RCC 7860 (cell line): ENCODE measurements around the gene RAG1.

Experiments used
- DNase-seq: peaks from one replicate; pipeline ENCODE4 v3.0.0-alpha.2; 2015; ENCODE audit warnings: low spot score
- FAIRE-seq: peaks from 2 replicates; lab custom pipeline; 2012; peaks lifted over from hg19 to GRCh38; lab: Jason Lieb, UNC

The RAG1 gene

DNA sequence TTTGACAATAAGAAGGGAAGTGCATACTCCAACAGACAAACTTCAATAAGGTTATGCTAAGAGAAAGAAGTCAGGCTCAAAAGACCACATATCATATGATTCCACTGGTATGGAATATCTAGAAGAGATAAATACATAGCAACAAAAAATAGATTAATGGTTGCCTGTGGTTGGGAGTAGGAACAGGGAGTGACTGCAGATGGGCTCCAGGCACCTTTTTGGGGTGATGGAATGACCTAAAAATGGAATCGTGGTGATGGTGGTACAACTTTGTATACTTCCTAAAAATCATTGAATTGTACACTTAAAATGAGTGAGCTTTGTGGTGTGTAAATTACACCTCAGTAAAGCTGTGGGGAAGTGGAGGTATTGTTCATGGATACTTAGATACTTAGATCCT, 59.2 kb downstream of the RAG1 start:
- no peak for DNase-seq
- FAIRE-seq = no peak

DNA sequence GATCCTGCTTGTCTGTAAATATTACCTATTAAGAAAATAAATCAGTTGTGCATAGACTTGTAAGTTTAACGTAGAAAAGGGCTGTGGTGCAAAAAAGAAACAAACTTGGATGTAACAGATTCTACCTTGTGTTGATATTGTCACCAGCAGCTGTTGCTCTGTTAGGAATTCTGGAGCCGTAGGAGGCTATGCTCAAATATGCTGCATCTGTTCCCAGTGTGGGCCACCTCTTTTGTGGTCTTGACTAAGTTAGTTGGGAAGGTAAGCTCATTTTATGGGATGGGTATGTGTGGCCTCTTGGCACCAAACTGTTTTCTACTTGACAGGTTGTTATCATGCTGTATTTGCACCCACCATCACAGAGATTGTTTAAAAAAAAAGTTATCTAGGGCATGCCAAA, 59.7 kb downstream of the RAG1 start:
- no peak for FAIRE-seq

DNA sequence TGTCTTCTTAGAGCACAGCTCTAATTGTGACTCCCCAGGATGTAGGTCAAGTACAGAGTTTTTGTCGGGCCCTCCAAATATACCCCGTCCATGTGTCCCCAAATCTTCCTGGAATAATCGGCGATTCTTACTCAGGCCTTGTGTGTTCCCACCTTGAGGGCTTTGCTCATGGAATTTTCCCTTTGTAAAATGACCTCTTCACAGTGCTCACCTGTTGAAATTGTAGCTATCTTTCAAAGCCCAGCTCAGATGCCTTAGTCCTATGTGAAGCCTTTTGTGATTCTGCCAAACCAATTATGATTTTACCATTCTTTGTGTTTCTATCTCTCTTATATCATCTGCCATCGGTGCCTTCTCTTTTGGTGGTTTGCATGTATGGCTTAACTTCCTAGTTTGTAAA, 60.3 kb downstream of the RAG1 start:
- FAIRE-seq (no peak), DNase-seq (no peak)

More for the DNA sequence above, 59.7 kb downstream of the RAG1 start:
- DNase-seq = no peak

DNA sequence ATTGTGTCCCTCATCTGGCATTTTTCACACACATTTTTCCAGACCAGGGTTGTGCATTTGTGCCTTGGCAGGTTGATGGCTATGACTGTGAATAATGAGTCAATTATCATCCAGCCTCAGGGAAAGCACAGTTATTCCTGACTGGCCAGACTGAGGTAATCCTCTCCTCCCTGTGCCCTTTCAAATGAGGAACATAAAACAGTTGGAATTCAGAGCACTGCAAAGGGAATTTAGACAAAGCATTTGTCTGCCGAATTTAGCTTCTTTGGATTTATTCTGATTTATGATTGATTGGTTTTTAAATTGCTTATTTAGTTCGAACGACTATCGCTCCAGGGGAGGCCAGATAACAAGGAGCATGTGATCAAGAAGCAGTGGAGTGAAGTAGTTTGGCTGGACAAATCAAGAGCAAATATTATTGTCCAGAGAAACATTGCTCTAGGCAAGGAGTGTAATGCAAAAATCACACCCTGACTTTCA, 61.0 kb downstream of the RAG1 start:
- no peak for DNase-seq
- FAIRE-seq = no peak
